H1 (cell line): ENCODE data around the gene ZBTB16. TPM values are rescaled to one million over a fixed set of nuclear protein-coding genes. Genes with fewer than 3 reads are reported as not detected.

Source experiments
- CTCF ChIA-PET: fragments of 300-600 bp; sonication (Branson Sonifier 250); formaldehyde crosslinking; loops from one replicate; lab custom pipeline; 2021; ENCODE audit not compliant: partially characterized antibody; lab: Charles Lee
- POLR2A ChIA-PET: fragments of 300-600 bp; sonication (Branson Sonifier 250); formaldehyde crosslinking; loops from one replicate; lab custom pipeline; 2021; ENCODE audit warnings: inconsistent platforms; ENCODE audit not compliant: partially characterized antibody; lab: Charles Lee
- DNase-seq, 2 experiments: peaks; one replicate each; pipeline versions ENCODE4 v3.0.0 to v3.0.0-alpha.2; 2010 to 2022; ENCODE audit warnings: low spot score in 2 of 2, low read depth in 1 of 2, mixed read lengths in 1 of 2
- FAIRE-seq: peaks from 2 replicates; lab custom pipeline; 2011; peaks lifted over from hg19 to GRCh38; lab: Jason Lieb, UNC
- H2AFZ ChIP-seq: 2 replicates; pipeline ENCODE4 v1.8.1; 2012; ENCODE audit warnings: low read length, inconsistent platforms
- H2AK5ac ChIP-seq: 2 replicates; pipeline ENCODE4 v1.6.1; 2013; ENCODE audit warnings: low read depth, low read length
- H2BK120ac ChIP-seq: replicated peaks from 2 replicates; pipeline ENCODE3; 2013; ENCODE audit warnings: low read depth, low read length, inconsistent platforms
- H2BK12ac ChIP-seq: 2 replicates; pipeline ENCODE4 v1.6.1; 2013; ENCODE audit warnings: low read depth, low read length
- H2BK15ac ChIP-seq: 2 replicates; pipeline ENCODE4 v1.6.1; 2013; ENCODE audit warnings: low read length
- H2BK20ac ChIP-seq: 2 replicates; pipeline ENCODE4 v1.6.1; 2013; ENCODE audit warnings: low read length
- H2BK5ac ChIP-seq: 2 replicates; pipeline ENCODE4 v1.6.1; 2013; ENCODE audit warnings: low read depth, low read length
- H3K14ac ChIP-seq: 2 replicates; pipeline ENCODE4 v1.6.1; 2013; ENCODE audit warnings: inconsistent platforms; ENCODE audit not compliant: insufficient read length
- H3K18ac ChIP-seq: 2 replicates; pipeline ENCODE4 v1.6.1; 2013; ENCODE audit warnings: low read length; ENCODE audit errors: extremely low read depth
- H3K23ac ChIP-seq: 2 replicates; pipeline ENCODE4 v1.6.1; 2013; ENCODE audit warnings: inconsistent platforms; ENCODE audit not compliant: insufficient read length
- H3K23me2 ChIP-seq: 2 replicates; pipeline ENCODE4 v1.6.1; 2013; ENCODE audit warnings: low read depth, low read length
- H3K27ac ChIP-seq: 2 replicates; pipeline ENCODE4 v1.6.1; 2011; ENCODE audit warnings: low read depth, low read length, inconsistent platforms
- H3K27me3 ChIP-seq, 4 experiments: replicated peaks in 1 of 4; 1 replicate in 1 of 4; 2 replicates in 3 of 4; pipeline versions ENCODE4 v1.6.1 to v1.8.1; 2011 to 2013; ENCODE audit warnings: low read length in 3 of 4, mild to moderate bottlenecking in 3 of 4, inconsistent platforms in 2 of 4, mixed read lengths in 2 of 4, moderate library complexity in 1 of 4; ENCODE audit not compliant: control insufficient read depth in 3 of 4, insufficient read depth in 3 of 4; ENCODE audit errors: extremely low read depth in 1 of 4
- H3K36me3 ChIP-seq, 4 experiments: 2 replicates each; pipeline versions ENCODE4 v1.6.1 to v1.8.1; 2011 to 2013; ENCODE audit warnings: mild to moderate bottlenecking in 4 of 4, low read length in 3 of 4, moderate library complexity in 2 of 4, control low read depth in 1 of 4, inconsistent platforms in 1 of 4; ENCODE audit not compliant: insufficient read depth in 4 of 4, control insufficient read depth in 2 of 4
- H3K4ac ChIP-seq: replicated peaks from 2 replicates; pipeline ENCODE3; 2013; ENCODE audit warnings: low read length, low read depth, mixed read lengths, inconsistent platforms; ENCODE audit not compliant: insufficient read length
- H3K4me1 ChIP-seq, 4 experiments: replicated peaks in 1 of 4; 1 replicate in 1 of 4; 2 replicates in 3 of 4; pipeline versions ENCODE4 v1.6.1 to v1.8.1; 2011 to 2013; ENCODE audit warnings: low read length in 3 of 4, inconsistent platforms in 2 of 4, mixed read lengths in 1 of 4; ENCODE audit not compliant: insufficient read depth in 4 of 4, control insufficient read depth in 3 of 4
- H3K4me2 ChIP-seq, 2 experiments: 2 replicates each; pipeline versions ENCODE4 v1.6.1 to v1.8.1; 2011 to 2013; ENCODE audit warnings: low read depth in 2 of 2, low read length in 2 of 2, control low read depth in 1 of 2, inconsistent platforms in 1 of 2, mild to moderate bottlenecking in 1 of 2; ENCODE audit not compliant: insufficient read depth in 1 of 2
- H3K4me3 ChIP-seq, 4 experiments: fragments of 200-600, 300-600 bp in 1 of 4; sonication (generic), shearing (Covaris generic), sonication (Bioruptor Twin) in 1 of 4; 2 replicates each; pipeline versions ENCODE4 v1.5.1 to v1.8.1; 2011 to 2016; ENCODE audit warnings: low read length in 4 of 4, low read depth in 3 of 4, control low read depth in 2 of 4, inconsistent platforms in 2 of 4, mild to moderate bottlenecking in 2 of 4, mixed read lengths in 1 of 4, moderate library complexity in 1 of 4; ENCODE audit not compliant: insufficient read depth in 2 of 4; ENCODE audit errors: extremely low read depth in 1 of 4
- H3K56ac ChIP-seq: replicated peaks from 2 replicates; pipeline ENCODE3; 2013; ENCODE audit warnings: low read depth, mild to moderate bottlenecking, mixed read lengths, low read length, inconsistent platforms; ENCODE audit not compliant: insufficient read length
- H3K79me1 ChIP-seq: 2 replicates; pipeline ENCODE4 v1.6.1; 2013; ENCODE audit warnings: low read depth, low read length, control low read depth
- H3K79me2 ChIP-seq, 2 experiments: 2 replicates each; pipeline versions ENCODE4 v1.6.1 to v1.8.1; 2012 to 2013; ENCODE audit warnings: low read length in 2 of 2, mild to moderate bottlenecking in 2 of 2, inconsistent platforms in 1 of 2; ENCODE audit not compliant: insufficient read depth in 2 of 2, control insufficient read depth in 1 of 2
- H3K9ac ChIP-seq, 4 experiments: replicated peaks in 1 of 4; 1 replicate in 1 of 4; 2 replicates in 3 of 4; pipeline versions ENCODE4 v1.6.1 to v1.8.1; 2011 to 2013; ENCODE audit warnings: low read depth in 3 of 4, low read length in 3 of 4, control low read depth in 2 of 4, mild to moderate bottlenecking in 2 of 4, moderate library complexity in 2 of 4, inconsistent platforms in 1 of 4; ENCODE audit errors: extremely low read depth in 1 of 4
- H3K9me3 ChIP-seq, 2 experiments: 2 replicates each; pipeline versions ENCODE4 v1.6.1 to v1.8.1; 2012 to 2013; ENCODE audit warnings: mild to moderate bottlenecking in 2 of 2, moderate library complexity in 2 of 2, control low read depth in 1 of 2, inconsistent platforms in 1 of 2, low read depth in 1 of 2, low read length in 1 of 2, mixed read lengths in 1 of 2; ENCODE audit not compliant: insufficient read depth in 2 of 2
- H4K20me1 ChIP-seq, 2 experiments: replicated peaks in 1 of 2; 2 replicates each; pipeline versions ENCODE3 to v1.8.1; 2011 to 2013; ENCODE audit warnings: inconsistent platforms in 2 of 2, low read length in 2 of 2, mild to moderate bottlenecking in 1 of 2; ENCODE audit not compliant: insufficient read depth in 2 of 2, control insufficient read depth in 1 of 2
- H4K5ac ChIP-seq: 2 replicates; pipeline ENCODE4 v1.6.1; 2013; ENCODE audit warnings: low read length, low read depth, mixed read lengths, inconsistent platforms; ENCODE audit not compliant: insufficient read length
- H4K8ac ChIP-seq: 2 replicates; pipeline ENCODE4 v1.8.0; 2013; ENCODE audit warnings: mild to moderate bottlenecking, moderate library complexity, low read length, inconsistent platforms; ENCODE audit not compliant: insufficient read depth; ENCODE audit errors: extremely low read depth
- H4K91ac ChIP-seq: replicated peaks from 2 replicates; pipeline ENCODE3; 2013; ENCODE audit warnings: low read length, mixed read lengths, inconsistent platforms; ENCODE audit not compliant: insufficient read length
- ATF2 ChIP-seq: IDR thresholded peaks from 2 replicates; pipeline ENCODE4 v1.6.1; 2012; ENCODE audit warnings: low read length, inconsistent platforms
- CTCF ChIP-seq, 3 experiments: IDR thresholded peaks; 1 replicate in 2 of 3; 2 replicates in 1 of 3; pipeline versions ENCODE4 v1.5.1 to v1.6.1; 2011; ENCODE audit warnings: low read length in 3 of 3, mild to moderate bottlenecking in 3 of 3, inconsistent platforms in 2 of 3, low read depth in 1 of 3, moderate library complexity in 1 of 3; ENCODE audit not compliant: insufficient read depth in 1 of 3; ENCODE audit errors: control extremely low read depth in 1 of 3
- EZH2 ChIP-seq: fragments of 200-600 bp; sonication (generic); IDR thresholded peaks from 2 replicates; pipeline ENCODE4 v1.7.1; 2012; ENCODE audit warnings: low read depth, mild to moderate bottlenecking, moderate library complexity, low read length, inconsistent platforms; ENCODE audit not compliant: severe bottlenecking
- FOSL1 ChIP-seq: IDR thresholded peaks from 2 replicates; pipeline ENCODE4 v1.6.1; 2011; ENCODE audit warnings: mild to moderate bottlenecking, low read depth, low read length, moderate library complexity; ENCODE audit not compliant: insufficient read depth
- MAFK ChIP-seq: IDR thresholded peaks from 2 replicates; pipeline ENCODE4 v1.6.1; 2012; ENCODE audit warnings: low read depth, mild to moderate bottlenecking, improper control_type of control experiment, low read length
- NRF1 ChIP-seq: IDR thresholded peaks from 2 replicates; pipeline ENCODE4 v1.6.1; 2011; ENCODE audit warnings: mild to moderate bottlenecking, low read depth, low read length, improper control_type of control experiment
- POLR2A ChIP-seq, 2 experiments: IDR thresholded peaks; 1 replicate in 1 of 2; 2 replicates in 1 of 2; pipeline ENCODE4 v1.6.1; 2011; ENCODE audit warnings: low read depth in 2 of 2, low read length in 2 of 2, mild to moderate bottlenecking in 2 of 2; ENCODE audit errors: control extremely low read depth in 1 of 2
- TAF1 ChIP-seq: IDR thresholded peaks from 2 replicates; pipeline ENCODE4 v1.6.1; 2011; ENCODE audit warnings: mild to moderate bottlenecking, low read depth, low read length
- WGBS, 2 experiments: shearing (Covaris generic) in 1 of 2; methylation state at CpG; one replicate each; pipeline versions ENCODE4 v1.1.6 to v1.1.7; 2013 to 2015; ENCODE audit warnings: low lambda C conversion rate in 2 of 2, mixed read lengths in 2 of 2, inconsistent platforms in 1 of 2, low coverage in 1 of 2, missing lambda C conversion rate in 1 of 2; ENCODE audit not compliant: insufficient replicate concordance in 2 of 2, insufficient coverage in 1 of 2, insufficient read length in 1 of 2; ENCODE audit errors: extremely low coverage in 1 of 2, missing lambda C conversion rate in 1 of 2; 5-methylcytosine and 5-hydroxymethylcytosine counted together
- polyA plus RNA-seq, 7 experiments: library from polyadenylated mRNA; depleted of rRNA in 3 of 7; stranded (reverse) in 5 of 7; unstranded in 2 of 7; fragments of >200 nt in 5 of 7; fragments of 200-250 nt in 2 of 7; gene quantifications; 1 replicate in 5 of 7; 2 replicates in 1 of 7; 4 replicates in 1 of 7; pipeline versions ENCODE4 v1.2.1 to v1.2.3, GENCODE V29; 2011 to 2013; ENCODE audit warnings: missing spikeins in 2 of 7, mixed read lengths in 2 of 7
- total RNA-seq: library from RNA; stranded (reverse); fragmentation: NEBNext Ultra II Directional; extraction: Animal tissue kit (Norgen Biotek cat#: 25700); gene quantifications from 2 replicates; pipeline ENCODE4 v1.2.1, GENCODE V29; 2021

ZBTB16 gene
- total and polyA plus RNA-seq, 2 of the 8 experiments (the other 6 are each of a cell fraction or from before 2014, with no cell fraction given) = 0.12 to 0.61 TPM

GRCh38 chr11:114011443-114011842, 48.1 kb upstream of the ZBTB16 start:
- H3K79me1 ChIP-seq = no peaks in the 10 kb centered on the region
- no peak for FAIRE-seq
- no peak overlapping the region for H3K4me3 ChIP-seq
- H3K9me3 ChIP-seq = no peaks in the 10 kb centered on the region
- H4K8ac ChIP-seq = no peak overlapping the region
- H2BK5ac ChIP-seq = no peak overlapping the region
- H3K9ac ChIP-seq = no peak overlapping the region
- H2BK20ac ChIP-seq = no peak overlapping the region
- no peak overlapping the region for H2AK5ac ChIP-seq
- H3K23me2 ChIP-seq = no peaks in the 10 kb centered on the region
- CTCF ChIA-PET = interaction anchor here (1.0 to 1.3 kb wide), 4 partner anchors 10 to 269 kb away, joined by 3 to 4 read pairs (median 4); no protein-coding TSS in a partner anchor
- H3K56ac ChIP-seq = no peak overlapping the region
- H3K27ac ChIP-seq = no peak overlapping the region
- no peak overlapping the region for H3K18ac ChIP-seq
- H3K14ac ChIP-seq = no peak overlapping the region
- H3K36me3 ChIP-seq = no peaks in the 10 kb centered on the region
- no peaks in the 10 kb centered on the region for H3K79me2 ChIP-seq
- no peaks in the 10 kb centered on the region for H3K4me1 ChIP-seq
- H2BK120ac ChIP-seq = no peak overlapping the region
- no peak overlapping the region for H4K5ac ChIP-seq
- TF ChIP-seq NRF1 (no peak), FOSL1 (no peak), ATF2 (no peak), MAFK (no peak), TAF1 (no peak), CTCF (IDR thresholded peaks at IDR 0.05; ENCODE audit: control extremely low read depth in 1 of 3, insufficient read depth in 1 of 3, low read depth in 1 of 3, low read length in 3 of 3) (no peak), POLR2A (IDR thresholded peaks at IDR 0.05; ENCODE audit: control extremely low read depth in 1 of 2, low read depth in 2 of 2, low read length in 2 of 2) (no peak), EZH2 (no peak)
- H3K4me2 ChIP-seq = no peak overlapping the region
- H3K27me3 ChIP-seq = no peaks in the 10 kb centered on the region
- H3K23ac ChIP-seq = no peak overlapping the region
- WGBS, 2 experiments = 80% methylated on average over 2 of the region's 2 CpGs; no CpG with 5 or more reads in 1 of the 2 experiments
- no peak overlapping the region for H3K4ac ChIP-seq
- H2BK15ac ChIP-seq = no peak overlapping the region
- H2AFZ ChIP-seq = no peak overlapping the region
- H4K91ac ChIP-seq = no peak overlapping the region
- POLR2A ChIA-PET = no interaction called here
- H2BK12ac ChIP-seq = no peak overlapping the region
- no peaks in the 10 kb centered on the region for H4K20me1 ChIP-seq
- no peak for DNase-seq
